Fibroblast of lung (primary cell): ENCODE measurements around the gene PRPF4.

Source experiments
- CTCF ChIP-seq, 2 donors: IDR thresholded peaks in 1 of 2; conservative IDR thresholded peaks in 1 of 2; 1 replicate in 1 of 2; 2 replicates in 1 of 2; pipeline ENCODE4 v1.5.1; 2011 to 2012; ENCODE audit warnings: low read length in 2 of 2, control low read depth in 1 of 2, inconsistent platforms in 1 of 2, low read depth in 1 of 2, mild to moderate bottlenecking in 1 of 2
- EZH2 ChIP-seq: IDR thresholded peaks from 2 replicates; pipeline ENCODE4 v1.5.1; 2012; ENCODE audit warnings: low read length, control low read depth, mild to moderate bottlenecking; ENCODE audit errors: missing control alignments

GRCh38 chr9:113337714-113338113 lies 62.3 kb downstream of the PRPF4 start:
- TF ChIP-seq CTCF (conservative IDR thresholded peaks at IDR 0.05 in 1 of 2, IDR thresholded peaks at IDR 0.05 in 1 of 2; ENCODE audit: low read depth in 1 of 2, low read length in 2 of 2) (no peak), EZH2 (no peak)
